ENCODE data around the gene FSCN2. TPM values are rescaled to one million over a fixed set of nuclear protein-coding genes. Genes with fewer than 3 reads are reported as not detected.
A peak's percentile ranks its signal among the peaks of the same experiment; 100 is the strongest.

FSCN2 gene
- total RNA-seq, 1 experiment from 2014 or later = 1.6 TPM

- H3K79me2 ChIP-seq (ENCODE audit: insufficient read depth, low read length) = peaks cover 2% of the 10 kb centered on the region; the same call in 1 of the 2 replicates
- H4K5ac ChIP-seq (ENCODE audit: insufficient read length, low read depth, low read length) = no peak overlapping the region
- H3K18ac ChIP-seq (ENCODE audit: insufficient read length, low read depth, low read length) = no peak overlapping the region
- no peak overlapping the region for H2BK20ac ChIP-seq (ENCODE audit: low read depth, low read length, poor library complexity, severe bottlenecking)
- peak overlapping the region; percentile 84 to 90 for H3K4me3 Mint-ChIP-seq
- H3K56ac ChIP-seq (ENCODE audit: insufficient read length, low read depth, low read length) = no peak overlapping the region
- DNase-seq = no peak
- no peaks in the 10 kb centered on the region; a peak in 1 of 5 replicates for H3K9me3 Mint-ChIP-seq
- no peaks in the 10 kb centered on the region for H3K27me3 Mint-ChIP-seq (ENCODE audit: low read depth)
- H3K9me3 ChIP-seq (ENCODE audit: control insufficient read depth, low read depth, low read length) = no peaks in the 10 kb centered on the region
- peaks cover 16% of the 10 kb centered on the region in 2 experiments for H3K4me1 Mint-ChIP-seq
- H3T11ph ChIP-seq (ENCODE audit: low read length) = no peak overlapping the region
- H2AFZ ChIP-seq (ENCODE audit: low read length) = no peak overlapping the region
- H3K79me1 ChIP-seq (ENCODE audit: insufficient read depth, low read depth, low read length, poor library complexity, severe bottlenecking) = peaks cover 5% of the 10 kb centered on the region
- H3K4me1 ChIP-seq (ENCODE audit: insufficient read depth, low read length) = peaks cover 3% of the 10 kb centered on the region; the same call in 1 of the 2 replicates
- H2BK12ac ChIP-seq (ENCODE audit: insufficient read length, low read depth, low read length) = no peak overlapping the region
- no peak overlapping the region for H3K4ac ChIP-seq (ENCODE audit: low read depth, low read length)
- H2BK15ac ChIP-seq (ENCODE audit: low read depth, low read length) = no peak overlapping the region
- H4K20me1 ChIP-seq (ENCODE audit: control insufficient read depth, insufficient read depth, insufficient read length) = no peaks in the 10 kb centered on the region
- peak overlapping the region; percentile 18 for H3K9ac ChIP-seq (ENCODE audit: extremely low read depth, insufficient read length, low read length)
- no CpG with 5 or more reads among the region's 69 CpGs for WGBS (ENCODE audit: extremely low coverage, insufficient read length, low lambda C conversion rate)
- H4K8ac ChIP-seq (replicated peaks; ENCODE audit: insufficient read length, low read depth, low read length) = no peak overlapping the region
- H3K4me2 ChIP-seq (ENCODE audit: insufficient read depth, insufficient read length, low read length) = peak overlapping the region; percentile 39
- H3K27ac Mint-ChIP-seq = peak overlapping the region in 1 of 3 experiments; percentile 86; a peak in 2 of 7 replicates
- no peak overlapping the region for H2BK5ac ChIP-seq (ENCODE audit: insufficient read length, low read length)
- H3K27ac ChIP-seq (ENCODE audit: insufficient read length, low read depth, low read length) = no peak overlapping the region
- no peak for TF ChIP-seq CTCF (conservative IDR thresholded peaks at IDR 0.05)
- H4K91ac ChIP-seq (ENCODE audit: insufficient read length, low read depth, low read length) = no peak overlapping the region
- H3K23ac ChIP-seq (ENCODE audit: insufficient read length, low read depth, low read length) = no peak overlapping the region
- peak overlapping the region; percentile 18 for H3K14ac ChIP-seq (ENCODE audit: insufficient read depth, low read length)
- H2AK5ac ChIP-seq (ENCODE audit: insufficient read length, low read length) = no peak overlapping the region
- H3K23me2 ChIP-seq (ENCODE audit: insufficient read length, low read depth, low read length, poor library complexity, severe bottlenecking) = peaks cover 10% of the 10 kb centered on the region
- H2BK120ac ChIP-seq (ENCODE audit: low read depth, low read length, poor library complexity, severe bottlenecking) = no peak overlapping the region
- peaks cover 13 to 48% (median 39%) of the 10 kb centered on the region in 3 experiments; a peak in 6 of 7 replicates for H3K36me3 Mint-ChIP-seq (ENCODE audit: insufficient read depth in 1 of 3, low read depth in 3 of 3)
- H3K27me3 ChIP-seq (ENCODE audit: insufficient read depth, low read length) = no peaks in the 10 kb centered on the region
Measured at GRCh38 chr17:81551458-81552243, 23.5 kb downstream of the FSCN2 start.
